ENCODE results near the gene MIEN1.

- TF ChIP-seq CTCF (IDR thresholded peaks at IDR 0.05) (no peak), USF2 (IDR thresholded peaks at IDR 0.05) (no peak), POLR2A (IDR thresholded peaks at IDR 0.05; ENCODE audit: low read length) (no peak), EP300 (IDR thresholded peaks at IDR 0.05) (no peak), MAZ (IDR thresholded peaks at IDR 0.05; ENCODE audit: borderline replicate concordance, low read depth, low read length) (no peak), FOSL2 (IDR thresholded peaks at IDR 0.05) (no peak), FOSL2 (CRISPR knock-in tag; IDR thresholded peaks at IDR 0.05) (no peak), MAX (IDR thresholded peaks at IDR 0.05) (no peak)
- TF ChIP-seq, protein P1, sequence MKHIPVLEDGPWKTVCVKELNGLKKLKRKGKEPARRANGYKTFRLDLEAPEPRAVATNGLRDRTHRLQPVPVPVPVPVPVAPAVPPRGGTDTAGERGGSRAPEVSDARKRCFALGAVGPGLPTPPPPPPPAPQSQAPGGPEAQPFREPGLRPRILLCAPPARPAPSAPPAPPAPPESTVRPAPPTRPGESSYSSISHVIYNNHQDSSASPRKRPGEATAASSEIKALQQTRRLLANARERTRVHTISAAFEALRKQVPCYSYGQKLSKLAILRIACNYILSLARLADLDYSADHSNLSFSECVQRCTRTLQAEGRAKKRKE (CRISPR knock-in tag; IDR thresholded peaks at IDR 0.05; ENCODE audit: low read depth): no peak
Observed at GRCh38 chr17:39746145-39746461, 15.8 kb upstream of the MIEN1 start.

All from A549 (cell line).